ENCODE results near the gene PRSS21.

PRSS21 gene

DNA sequence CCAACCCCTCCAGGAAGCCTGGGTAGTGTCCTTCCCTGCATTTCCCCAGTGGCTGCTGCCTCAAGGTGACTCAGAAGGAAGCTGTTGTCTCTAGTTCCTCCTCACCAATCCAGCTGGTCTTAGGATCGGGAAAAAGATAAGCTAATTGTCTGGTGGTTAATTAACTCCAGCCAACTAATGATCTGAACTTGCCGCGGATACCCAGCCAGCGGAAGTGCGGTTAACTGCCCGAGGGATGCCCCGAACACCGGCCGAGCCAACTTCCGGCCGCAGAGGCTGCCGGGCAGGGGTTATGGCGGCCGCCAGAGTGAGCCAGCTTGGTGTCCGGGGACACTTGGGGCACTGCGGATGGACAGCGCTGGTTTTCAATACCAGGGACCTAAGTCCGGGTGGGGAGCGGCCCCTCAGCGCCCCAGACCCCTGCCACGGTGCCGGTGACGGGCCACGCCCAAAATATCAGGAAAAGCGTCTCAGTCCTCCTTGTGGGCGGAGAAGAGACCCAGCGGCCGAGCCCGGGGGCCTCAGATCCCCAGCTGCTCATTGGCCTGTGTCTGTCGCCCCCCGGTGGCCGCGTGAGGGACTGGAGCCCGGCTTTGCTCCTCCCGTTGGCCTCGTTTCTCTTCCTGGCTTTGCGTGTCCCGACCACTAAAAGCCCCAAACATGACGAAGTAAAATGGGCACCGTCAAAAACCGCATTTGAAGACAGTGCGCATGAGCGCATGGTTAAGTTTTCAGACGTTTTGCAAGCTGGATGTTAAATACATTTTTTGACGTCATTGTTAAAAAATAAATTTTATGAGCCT, 51.2 kb downstream of the PRSS21 start:
- DNase-seq (ENCODE audit: low read depth): peak; percentile 92

All from stimulated activated CD8-positive, alpha-beta memory T cell treated with anti-CD3 and anti-CD28 coated beads, Interleukin-12 subunit alpha, Interleukin-12 subunit beta, amount 100 ng/mL, for 1 hour (primary cell).